NCI-H345 (cell line): ENCODE results near the gene FAM25G.
A peak's percentile ranks its signal among the peaks of the same experiment; 100 is the strongest.

Source experiments
- DNase-seq: peaks from one replicate; lab custom pipeline; 2025; lab: John Stamatoyannopoulos, UW

The FAM25G gene

GRCh38 chr10:47449102-47449978, 42.2 kb downstream of the FAM25G start:
- DNase-seq: no peak

- no peak for DNase-seq
These were observed 43.8 kb downstream of the FAM25G start for GRCh38 chr10:47447705-47448104.

- DNase-seq: no peak
These were observed 44.3 kb downstream of the FAM25G start for GRCh38 chr10:47447209-47447608.

- DNase-seq: no peak
These were observed 45.8 kb downstream of the FAM25G start for GRCh38 chr10:47445720-47446119.

GRCh38 chr10:47444047-47444446, 47.5 kb downstream of the FAM25G start:
- no peak for DNase-seq

- no peak for DNase-seq
These were observed 48.4 kb downstream of the FAM25G start for GRCh38 chr10:47443145-47443544.

GRCh38 chr10:47442351-47442750, 49.1 kb downstream of the FAM25G start:
- no peak for DNase-seq

GRCh38 chr10:47441938-47442337, 49.6 kb downstream of the FAM25G start:
- DNase-seq: no peak

GRCh38 chr10:47440207-47440606, 51.3 kb downstream of the FAM25G start:
- no peak for DNase-seq

GRCh38 chr10:47438857-47439474, 52.5 kb downstream of the FAM25G start:
- DNase-seq: peak; percentile 21
